Measurements from ENCODE around the gene CD99L2. TPM values are rescaled to one million over a fixed set of nuclear protein-coding genes. Genes with fewer than 3 reads are reported as not detected.
A peak's percentile ranks its signal among the peaks of the same experiment; 100 is the strongest.
"Not testable (repeated sequence)": the region's sequence is repeated elsewhere in the genome, so short reads cannot be mapped to it uniquely, and the experiment has no call there.

CD99L2 gene
- total and polyA plus RNA-seq, 4 donors, result 45.0 to 130 (median 108) TPM

DNA sequence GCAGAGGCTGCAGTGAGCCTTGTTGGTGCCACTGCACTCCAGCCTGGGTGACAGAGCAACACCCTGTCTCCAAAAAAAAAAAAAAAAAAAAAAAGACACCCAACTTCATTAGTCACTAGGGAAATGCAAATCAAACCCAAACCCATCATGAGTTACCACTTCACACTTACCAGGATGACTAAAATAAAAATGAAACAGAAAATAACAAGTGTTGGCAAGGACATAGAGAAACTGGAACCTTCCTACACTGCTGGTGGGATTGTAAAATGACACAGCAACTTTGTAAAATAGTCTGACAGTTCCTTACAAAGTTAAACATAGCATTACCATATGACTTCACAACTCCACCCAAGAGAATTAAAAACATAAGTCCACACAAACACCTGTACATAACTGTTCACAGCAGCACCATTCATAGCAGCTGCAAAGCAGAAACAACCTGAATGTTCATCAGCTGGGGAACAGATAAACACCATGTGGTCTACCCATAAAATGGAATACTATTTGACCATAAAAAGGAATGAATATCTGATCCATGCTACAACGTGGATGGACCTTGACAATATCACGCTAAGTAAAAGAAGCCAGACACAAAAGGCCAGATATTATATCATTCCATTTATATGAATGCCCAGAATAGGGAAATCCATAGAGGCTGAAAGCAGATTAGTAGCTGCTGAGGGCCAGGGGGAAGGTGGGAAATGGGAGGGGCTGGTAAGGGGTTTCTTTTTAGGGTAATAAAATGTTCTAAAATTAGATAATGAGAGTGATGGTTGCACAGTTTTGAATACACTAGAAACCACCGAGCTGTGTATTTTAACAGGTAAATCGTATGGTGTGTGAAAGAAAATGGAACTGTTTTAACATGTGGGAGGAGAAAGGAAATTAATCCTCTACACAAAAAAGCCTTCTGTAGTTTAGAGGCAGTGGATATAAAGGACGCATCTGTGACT lies 18.3 kb downstream of the CD99L2 start:
- DNase-seq (ENCODE audit: low read depth in 4 of 6, low spot score in 6 of 6), result no peak
- no peak overlapping the region for H3K4me3 ChIP-seq (ENCODE audit: low read depth, low read length)
- peaks cover 6% of the 10 kb centered on the region for H3K4me1 ChIP-seq (ENCODE audit: control insufficient read depth, insufficient read depth, low read length)
- no CpG with 5 or more reads among the region's 5 CpGs for WGBS (ENCODE audit: insufficient coverage)
- peaks cover 2% of the 10 kb centered on the region for H3K9me3 ChIP-seq (ENCODE audit: control insufficient read depth, insufficient read depth, low read length)
- no peak overlapping the region for H3K27ac ChIP-seq (ENCODE audit: low read depth, low read length)
- H3K27me3 ChIP-seq (ENCODE audit: control insufficient read depth, insufficient read depth, low read length), result no peaks in the 10 kb centered on the region
- H3K36me3 ChIP-seq (ENCODE audit: control insufficient read depth, insufficient read depth, low read length), result no peaks in the 10 kb centered on the region

DNA sequence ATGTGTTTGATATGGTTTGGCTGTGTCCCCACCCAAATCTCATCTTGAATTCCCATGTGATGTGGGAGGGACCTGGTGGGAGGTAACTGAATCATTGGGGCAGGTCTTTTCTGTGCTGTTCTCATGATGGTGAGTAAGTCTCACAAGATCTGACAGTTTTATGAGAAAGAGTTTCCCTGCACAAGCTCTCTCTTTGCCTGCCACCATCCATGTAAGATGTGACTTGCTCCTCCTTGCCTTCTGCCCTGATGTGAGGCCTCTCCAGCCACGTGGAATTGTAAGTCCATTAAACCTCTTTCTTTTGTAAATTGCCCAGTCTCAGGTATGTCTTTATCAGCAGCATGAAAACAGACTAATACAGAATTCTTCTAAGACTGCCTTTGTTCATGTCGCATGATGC lies 22.8 kb downstream of the CD99L2 start:
- H3K27me3 ChIP-seq (ENCODE audit: control insufficient read depth, insufficient read depth, low read length), result not testable (repeated sequence)
- no CpG with 5 or more reads among the region's 2 CpGs for WGBS (ENCODE audit: insufficient coverage)

DNA sequence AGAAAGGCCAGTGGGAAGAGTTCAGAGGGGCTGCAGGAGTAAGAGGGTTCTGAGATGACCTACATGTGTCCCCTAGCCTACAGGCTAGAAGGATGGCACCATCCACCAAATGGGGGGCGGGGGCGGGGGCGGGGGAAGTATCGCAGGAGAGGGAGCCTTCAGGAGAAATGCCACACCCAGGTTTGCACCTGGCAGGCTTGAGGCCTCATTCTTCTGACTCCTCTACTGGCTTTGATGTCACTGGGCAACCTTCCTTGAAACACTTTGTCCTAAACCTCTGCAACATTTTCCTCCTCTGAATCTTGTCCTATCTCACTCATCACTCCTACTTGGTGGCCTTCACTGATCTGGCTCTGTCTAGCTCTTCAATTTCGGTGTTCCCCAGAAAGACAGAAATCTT lies 24.0 kb downstream of the CD99L2 start:
- Histone ChIP-seq H3K27ac (ENCODE audit: low read depth, low read length) (no peak overlapping the region), H3K4me3 (ENCODE audit: low read depth, low read length) (no peak overlapping the region), H3K36me3 (ENCODE audit: control insufficient read depth, insufficient read depth, low read length) (no peaks in the 10 kb centered on the region), H3K27me3 (ENCODE audit: control insufficient read depth, insufficient read depth, low read length) (no peaks in the 10 kb centered on the region), H3K9me3 (ENCODE audit: control insufficient read depth, insufficient read depth, low read length) (no peaks in the 10 kb centered on the region), H3K4me1 (ENCODE audit: control insufficient read depth, insufficient read depth, low read length) (peaks cover 15% of the 10 kb centered on the region)
- 83% methylated on average over 5 of the region's 5 CpGs for WGBS (ENCODE audit: insufficient coverage)
- no peak for DNase-seq (ENCODE audit: low read depth in 4 of 6, low spot score in 6 of 6)

More for the DNA sequence above, 22.8 kb downstream of the CD99L2 start:
- not testable (repeated sequence) for H3K36me3 ChIP-seq (ENCODE audit: control insufficient read depth, insufficient read depth, low read length); H3K4me1 ChIP-seq (ENCODE audit: control insufficient read depth, insufficient read depth, low read length); DNase-seq (ENCODE audit: low read depth in 4 of 6, low spot score in 6 of 6); H3K4me3 ChIP-seq (ENCODE audit: low read depth, low read length); H3K27ac ChIP-seq (ENCODE audit: low read depth, low read length); H3K9me3 ChIP-seq (ENCODE audit: control insufficient read depth, insufficient read depth, low read length)

DNA sequence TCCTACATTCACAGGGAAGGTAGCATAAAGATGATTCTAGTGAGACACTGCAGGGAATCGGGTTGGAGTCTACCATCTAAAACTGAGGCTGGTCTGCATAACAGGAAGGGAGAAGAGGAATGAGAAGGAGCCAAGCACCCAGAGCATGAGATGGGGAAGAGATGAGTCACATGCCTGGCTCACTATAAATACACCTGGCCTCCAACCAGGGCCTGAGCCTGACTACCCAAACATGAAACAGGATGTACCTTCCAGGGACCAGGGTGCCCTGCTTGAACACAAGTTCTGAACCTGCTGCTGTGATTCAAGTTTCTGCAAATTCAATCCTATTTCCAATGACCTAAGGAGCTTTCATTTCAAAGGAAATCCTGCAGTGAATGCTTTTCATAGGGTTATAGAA lies 24.9 kb downstream of the CD99L2 start:
- H3K27me3 ChIP-seq (ENCODE audit: control insufficient read depth, insufficient read depth, low read length), result no peaks in the 10 kb centered on the region
- no CpG with 5 or more reads among the region's 1 CpG for WGBS (ENCODE audit: insufficient coverage)
- H3K9me3 ChIP-seq (ENCODE audit: control insufficient read depth, insufficient read depth, low read length), result no peaks in the 10 kb centered on the region
- H3K36me3 ChIP-seq (ENCODE audit: control insufficient read depth, insufficient read depth, low read length), result no peaks in the 10 kb centered on the region
- H3K4me1 ChIP-seq (ENCODE audit: control insufficient read depth, insufficient read depth, low read length), result peaks cover 15% of the 10 kb centered on the region
- no peak for DNase-seq (ENCODE audit: low read depth in 4 of 6, low spot score in 6 of 6)
- H3K4me3 ChIP-seq (ENCODE audit: low read depth, low read length), result no peak overlapping the region
- no peak overlapping the region for H3K27ac ChIP-seq (ENCODE audit: low read depth, low read length)

- DNase-seq (ENCODE audit: low read depth in 4 of 6, low spot score in 6 of 6), result no peak
- Histone ChIP-seq H3K4me1 (ENCODE audit: control insufficient read depth, insufficient read depth, low read length) (peaks cover 15% of the 10 kb centered on the region), H3K27me3 (ENCODE audit: control insufficient read depth, insufficient read depth, low read length) (no peaks in the 10 kb centered on the region), H3K27ac (ENCODE audit: low read depth, low read length) (no peak overlapping the region), H3K4me3 (ENCODE audit: low read depth, low read length) (no peak overlapping the region), H3K36me3 (ENCODE audit: control insufficient read depth, insufficient read depth, low read length) (no peaks in the 10 kb centered on the region), H3K9me3 (ENCODE audit: control insufficient read depth, insufficient read depth, low read length) (no peaks in the 10 kb centered on the region)
- 60% methylated on average over 4 of the region's 8 CpGs for WGBS (ENCODE audit: insufficient coverage)
Observed at GRCh38 chrX:150872773-150873336, 25.6 kb downstream of the CD99L2 start.

GRCh38 chrX:150871341-150871811 lies 27.1 kb downstream of the CD99L2 start:
- H3K27ac ChIP-seq (ENCODE audit: low read depth, low read length), result no peak overlapping the region
- H3K4me1 ChIP-seq (ENCODE audit: control insufficient read depth, insufficient read depth, low read length), result peaks cover 15% of the 10 kb centered on the region
- no peaks in the 10 kb centered on the region for H3K36me3 ChIP-seq (ENCODE audit: control insufficient read depth, insufficient read depth, low read length)
- no peaks in the 10 kb centered on the region for H3K9me3 ChIP-seq (ENCODE audit: control insufficient read depth, insufficient read depth, low read length)
- H3K27me3 ChIP-seq (ENCODE audit: control insufficient read depth, insufficient read depth, low read length), result no peaks in the 10 kb centered on the region
- no CpG with 5 or more reads among the region's 3 CpGs for WGBS (ENCODE audit: insufficient coverage)
- no peak for DNase-seq (ENCODE audit: low read depth in 4 of 6, low spot score in 6 of 6)
- no peak overlapping the region for H3K4me3 ChIP-seq (ENCODE audit: low read depth, low read length)

- peaks cover 15% of the 10 kb centered on the region for H3K4me1 ChIP-seq (ENCODE audit: control insufficient read depth, insufficient read depth, low read length)
- no peak overlapping the region for H3K4me3 ChIP-seq (ENCODE audit: low read depth, low read length)
- no peaks in the 10 kb centered on the region for H3K27me3 ChIP-seq (ENCODE audit: control insufficient read depth, insufficient read depth, low read length)
- no peaks in the 10 kb centered on the region for H3K36me3 ChIP-seq (ENCODE audit: control insufficient read depth, insufficient read depth, low read length)
- WGBS (ENCODE audit: insufficient coverage), result no CpG with 5 or more reads among the region's 7 CpGs
- no peaks in the 10 kb centered on the region for H3K9me3 ChIP-seq (ENCODE audit: control insufficient read depth, insufficient read depth, low read length)
- peak in 1 of 6 donors; percentile 46 for DNase-seq (ENCODE audit: low read depth in 4 of 6, low spot score in 6 of 6)
- H3K27ac ChIP-seq (ENCODE audit: low read depth, low read length), result no peak overlapping the region
Observed at GRCh38 chrX:150870487-150871340, 27.8 kb downstream of the CD99L2 start.

DNA sequence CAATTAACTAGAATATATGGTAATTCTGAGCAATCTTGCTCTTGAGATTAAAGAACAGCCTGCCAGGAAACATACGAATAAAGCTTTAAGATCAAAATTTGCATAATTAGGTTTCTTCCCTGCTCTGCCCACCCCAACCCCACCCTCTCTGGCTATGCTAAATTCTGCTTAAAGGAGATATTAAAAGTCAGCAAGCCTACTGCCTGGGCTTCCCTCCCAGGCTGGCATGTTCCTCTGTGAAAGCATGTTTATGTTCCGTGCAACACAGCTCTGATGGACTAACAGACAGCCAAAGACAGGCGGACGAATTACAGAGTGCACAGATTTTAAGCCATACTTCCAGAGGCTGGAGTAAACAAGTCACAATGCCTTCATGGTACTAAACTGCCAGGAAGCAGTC lies 28.4 kb downstream of the CD99L2 start:
- H3K36me3 ChIP-seq (ENCODE audit: control insufficient read depth, insufficient read depth, low read length), result no peaks in the 10 kb centered on the region
- H3K27ac ChIP-seq (ENCODE audit: low read depth, low read length), result no peak overlapping the region
- 51% methylated on average over 3 of the region's 4 CpGs for WGBS (ENCODE audit: insufficient coverage)
- no peaks in the 10 kb centered on the region for H3K27me3 ChIP-seq (ENCODE audit: control insufficient read depth, insufficient read depth, low read length)
- no peak overlapping the region for H3K4me3 ChIP-seq (ENCODE audit: low read depth, low read length)
- peak in 2 of 6 donors; percentile 12 to 30 for DNase-seq (ENCODE audit: low read depth in 4 of 6, low spot score in 6 of 6)
- H3K4me1 ChIP-seq (ENCODE audit: control insufficient read depth, insufficient read depth, low read length), result peaks cover 15% of the 10 kb centered on the region
- no peaks in the 10 kb centered on the region for H3K9me3 ChIP-seq (ENCODE audit: control insufficient read depth, insufficient read depth, low read length)

- Histone ChIP-seq H3K27ac (ENCODE audit: low read depth, low read length) (no peak overlapping the region), H3K27me3 (ENCODE audit: control insufficient read depth, insufficient read depth, low read length) (no peaks in the 10 kb centered on the region), H3K4me1 (ENCODE audit: control insufficient read depth, insufficient read depth, low read length) (peaks cover 15% of the 10 kb centered on the region), H3K9me3 (ENCODE audit: control insufficient read depth, insufficient read depth, low read length) (no peaks in the 10 kb centered on the region), H3K36me3 (ENCODE audit: control insufficient read depth, insufficient read depth, low read length) (no peaks in the 10 kb centered on the region), H3K4me3 (ENCODE audit: low read depth, low read length) (no peak overlapping the region)
- WGBS (ENCODE audit: insufficient coverage), result no CpG with 5 or more reads among the region's 3 CpGs
- DNase-seq (ENCODE audit: low read depth in 4 of 6, low spot score in 6 of 6), result peak in 1 of 6 donors; percentile 12
Observed at GRCh38 chrX:150869450-150869849, 29.0 kb downstream of the CD99L2 start.
